ENCODE measurements around the gene FSD1L.

DNA sequence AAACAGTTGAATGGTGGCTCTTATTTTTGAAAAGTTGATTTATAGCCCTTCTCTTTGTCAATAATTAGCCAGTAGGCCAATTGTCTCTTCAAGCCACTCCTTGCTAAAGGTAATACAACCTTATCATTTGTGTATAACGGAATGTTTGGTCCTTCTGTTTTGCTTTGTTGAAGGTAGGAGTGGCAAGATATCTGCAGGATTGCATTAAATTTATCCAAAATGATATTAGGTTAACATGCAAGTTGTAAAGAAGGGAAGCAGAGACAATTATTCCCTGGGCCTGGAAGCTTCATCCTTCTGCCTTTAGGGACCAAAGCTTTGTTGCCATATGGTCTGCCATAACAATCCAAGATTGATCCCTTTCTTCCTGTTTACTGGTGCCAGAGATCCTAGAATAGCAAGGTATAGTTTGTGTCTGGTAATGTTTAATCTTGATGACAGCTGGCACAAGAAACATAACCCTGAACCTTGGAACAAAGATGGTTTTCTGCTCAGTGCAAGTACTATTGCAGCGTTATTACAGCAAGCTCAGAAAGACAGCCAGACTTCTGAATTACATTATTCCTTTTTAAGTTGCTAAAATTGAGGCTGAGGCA is 15.5 kb upstream of the FSD1L start:
- TF ChIP-seq CTCF (IDR thresholded peaks at IDR 0.05) (no peak), EZH2 (IDR thresholded peaks at IDR 0.05; ENCODE audit: borderline replicate concordance, insufficient read depth, low read depth, low read length, poor library complexity, severe bottlenecking) (no peak)
